Measurements from ENCODE around the gene MYF5. TPM values are rescaled to one million over a fixed set of nuclear protein-coding genes. Genes with fewer than 3 reads are reported as not detected.

Gene MYF5
- total RNA-seq, 2 experiments from 2014 or later = not detected

- Mint-ChIP-seq H3K4me1 (ENCODE audit: low read depth) (no peaks in the 10 kb centered on the region), H3K27me3 (no peaks in the 10 kb centered on the region), H3K27ac (no peak overlapping the region), H3K9me3 (peaks cover 4% of the 10 kb centered on the region), H3K36me3 (ENCODE audit: low read depth) (no peaks in the 10 kb centered on the region), H3K4me3 (no peak overlapping the region)
- Histone ChIP-seq H3K9me3 (ENCODE audit: control insufficient read depth in 1 of 2, insufficient read depth in 1 of 2, low read length in 2 of 2) (no peaks in the 10 kb centered on the region), H3K4me3 (ENCODE audit: low read length) (no peak overlapping the region), H3K4me1 (ENCODE audit: insufficient read depth, low read length) (no peaks in the 10 kb centered on the region), H3K27me3 (ENCODE audit: control insufficient read depth in 1 of 2, insufficient read depth in 2 of 2, low read length in 2 of 2) (no peaks in the 10 kb centered on the region), H3K36me3 (ENCODE audit: insufficient read depth, low read length) (no peaks in the 10 kb centered on the region), H3K27ac (ENCODE audit: low read depth in 1 of 2, low read length in 2 of 2) (no peak overlapping the region)
- CTCF ChIA-PET = no interaction called here
- TF ChIP-seq, protein P1, sequence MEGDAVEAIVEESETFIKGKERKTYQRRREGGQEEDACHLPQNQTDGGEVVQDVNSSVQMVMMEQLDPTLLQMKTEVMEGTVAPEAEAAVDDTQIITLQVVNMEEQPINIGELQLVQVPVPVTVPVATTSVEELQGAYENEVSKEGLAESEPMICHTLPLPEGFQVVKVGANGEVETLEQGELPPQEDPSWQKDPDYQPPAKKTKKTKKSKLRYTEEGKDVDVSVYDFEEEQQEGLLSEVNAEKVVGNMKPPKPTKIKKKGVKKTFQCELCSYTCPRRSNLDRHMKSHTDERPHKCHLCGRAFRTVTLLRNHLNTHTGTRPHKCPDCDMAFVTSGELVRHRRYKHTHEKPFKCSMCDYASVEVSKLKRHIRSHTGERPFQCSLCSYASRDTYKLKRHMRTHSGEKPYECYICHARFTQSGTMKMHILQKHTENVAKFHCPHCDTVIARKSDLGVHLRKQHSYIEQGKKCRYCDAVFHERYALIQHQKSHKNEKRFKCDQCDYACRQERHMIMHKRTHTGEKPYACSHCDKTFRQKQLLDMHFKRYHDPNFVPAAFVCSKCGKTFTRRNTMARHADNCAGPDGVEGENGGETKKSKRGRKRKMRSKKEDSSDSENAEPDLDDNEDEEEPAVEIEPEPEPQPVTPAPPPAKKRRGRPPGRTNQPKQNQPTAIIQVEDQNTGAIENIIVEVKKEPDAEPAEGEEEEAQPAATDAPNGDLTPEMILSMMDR (IDR thresholded peaks at IDR 0.05) = no peak
- DNase-seq (no peak), ATAC-seq (ENCODE audit: poor library complexity) (no peak)
- POLR2A ChIA-PET = no interaction called here
- intact Hi-C loops (cut with DNase I, micrococcal nuclease) = no loop called here
Measured at GRCh38 chr12:80690090-80690489, 26.6 kb upstream of the MYF5 start.

DNA sequence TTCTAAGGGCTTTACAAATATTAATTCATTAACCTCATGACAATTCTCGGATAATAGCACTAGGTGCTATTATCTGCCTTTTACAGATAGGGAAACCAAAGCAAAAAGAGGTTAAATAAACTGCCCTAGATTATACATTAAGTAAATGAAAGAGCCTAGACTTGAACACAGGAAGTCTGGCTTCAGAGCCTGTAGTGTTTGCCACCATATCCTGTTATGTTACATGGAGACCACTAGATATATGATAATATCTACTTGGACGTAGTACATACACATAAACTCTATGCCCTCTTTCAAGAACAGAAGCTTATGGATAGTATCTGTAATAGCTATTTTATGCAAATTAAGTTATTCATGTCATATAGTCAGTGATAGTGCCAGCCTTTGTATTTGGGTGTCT, 26.2 kb upstream of the MYF5 start:
- ATAC-seq (ENCODE audit: poor library complexity) (no peak), DNase-seq (no peak)
- ChIA-PET POLR2A (no interaction called here), CTCF (no interaction called here)
- Mint-ChIP-seq H3K36me3 (ENCODE audit: low read depth) (no peaks in the 10 kb centered on the region), H3K27ac (no peak overlapping the region), H3K4me1 (ENCODE audit: low read depth) (no peaks in the 10 kb centered on the region), H3K4me3 (no peak overlapping the region), H3K27me3 (no peaks in the 10 kb centered on the region), H3K9me3 (peaks cover 4% of the 10 kb centered on the region)
- Histone ChIP-seq H3K4me3 (ENCODE audit: low read length) (no peak overlapping the region), H3K4me1 (ENCODE audit: insufficient read depth, low read length) (no peaks in the 10 kb centered on the region), H3K36me3 (ENCODE audit: insufficient read depth, low read length) (no peaks in the 10 kb centered on the region), H3K9me3 (ENCODE audit: control insufficient read depth in 1 of 2, insufficient read depth in 1 of 2, low read length in 2 of 2) (no peaks in the 10 kb centered on the region), H3K27ac (ENCODE audit: low read depth in 1 of 2, low read length in 2 of 2) (no peak overlapping the region), H3K27me3 (ENCODE audit: control insufficient read depth in 1 of 2, insufficient read depth in 2 of 2, low read length in 2 of 2) (no peaks in the 10 kb centered on the region)
- intact Hi-C loops (cut with DNase I, micrococcal nuclease) = no loop called here
- TF ChIP-seq, protein P1 (IDR thresholded peaks at IDR 0.05) = no peak

GRCh38 chr12:80692114-80692513, 24.6 kb upstream of the MYF5 start:
- Mint-ChIP-seq H3K36me3 (ENCODE audit: low read depth) (no peaks in the 10 kb centered on the region), H3K27me3 (no peaks in the 10 kb centered on the region), H3K4me3 (no peak overlapping the region), H3K4me1 (ENCODE audit: low read depth) (no peaks in the 10 kb centered on the region), H3K27ac (no peak overlapping the region), H3K9me3 (peaks cover 4% of the 10 kb centered on the region)
- intact Hi-C loops (cut with DNase I, micrococcal nuclease) = no loop called here
- ChIA-PET CTCF (no interaction called here), POLR2A (no interaction called here)
- no peak overlapping the region for H3K27ac ChIP-seq (ENCODE audit: low read depth in 1 of 2, low read length in 2 of 2)
- no peak overlapping the region for H3K4me3 ChIP-seq (ENCODE audit: low read length)
- no peaks in the 10 kb centered on the region for H3K27me3 ChIP-seq (ENCODE audit: control insufficient read depth in 1 of 2, insufficient read depth in 2 of 2, low read length in 2 of 2)
- no peaks in the 10 kb centered on the region for H3K9me3 ChIP-seq (ENCODE audit: control insufficient read depth in 1 of 2, insufficient read depth in 1 of 2, low read length in 2 of 2)
- no peaks in the 10 kb centered on the region for H3K36me3 ChIP-seq (ENCODE audit: insufficient read depth, low read length)
- ATAC-seq (ENCODE audit: poor library complexity) (no peak), DNase-seq (no peak)
- H3K4me1 ChIP-seq (ENCODE audit: insufficient read depth, low read length) = no peaks in the 10 kb centered on the region
- TF ChIP-seq, protein P1 (IDR thresholded peaks at IDR 0.05) = no peak

All from CD4-positive, alpha-beta T cell (primary cell).